Parathyroid adenoma (tissue), 2 donors: Measurements from ENCODE around the gene CDYL2.

Experiments
- H2AFZ ChIP-seq: fragments of 300-600 bp; sonication (generic); one replicate; pipeline ENCODE4 v1.7.0; 2017; ENCODE audit warnings: antibody characterized with exemption, mild to moderate bottlenecking
- H3K27ac ChIP-seq: fragments of 300-600 bp; sonication (generic); one replicate; pipeline ENCODE4 v1.7.0; 2017
- H3K27me3 ChIP-seq: fragments of 300-600 bp; sonication (generic); one replicate; pipeline ENCODE4 v1.7.0; 2017; ENCODE audit warnings: low read length; ENCODE audit not compliant: control insufficient read depth, insufficient read depth
- H3K36me3 ChIP-seq: fragments of 300-600 bp; sonication (generic); one replicate; pipeline ENCODE4 v1.7.0; 2017; ENCODE audit warnings: low read length; ENCODE audit not compliant: control insufficient read depth, insufficient read depth
- H3K4me1 ChIP-seq: fragments of 300-600 bp; sonication (generic); one replicate; pipeline ENCODE4 v1.7.0; 2017; ENCODE audit warnings: control low read depth
- H3K4me2 ChIP-seq: fragments of 300-600 bp; sonication (generic); one replicate; pipeline ENCODE4 v1.7.0; 2017; ENCODE audit warnings: low read length
- H3K4me3 ChIP-seq: fragments of 300-600 bp; sonication (generic); one replicate; pipeline ENCODE4 v1.7.0; 2017; ENCODE audit warnings: low read depth, low read length
- H3K79me2 ChIP-seq: fragments of 300-600 bp; sonication (generic); one replicate; pipeline ENCODE4 v1.7.0; 2017; ENCODE audit warnings: control low read depth
- H3K9ac ChIP-seq: fragments of 300-600 bp; sonication (generic); one replicate; pipeline ENCODE4 v1.7.0; 2017; ENCODE audit warnings: mild to moderate bottlenecking
- H3K9me3 ChIP-seq: fragments of 300-600 bp; sonication (generic); one replicate; pipeline ENCODE4 v1.7.0; 2017; ENCODE audit warnings: low read length; ENCODE audit not compliant: control insufficient read depth
- TF ChIP-seq, protein P1 (sequence below): fragments of 300-600 bp; sonication (generic); IDR thresholded peaks from one replicate; pipeline ENCODE4 v1.7.0; 2017; ENCODE audit warnings: antibody characterized with exemption, mild to moderate bottlenecking
- donor health status: primary hyperparathyroidism.

CDYL2 gene

DNA sequence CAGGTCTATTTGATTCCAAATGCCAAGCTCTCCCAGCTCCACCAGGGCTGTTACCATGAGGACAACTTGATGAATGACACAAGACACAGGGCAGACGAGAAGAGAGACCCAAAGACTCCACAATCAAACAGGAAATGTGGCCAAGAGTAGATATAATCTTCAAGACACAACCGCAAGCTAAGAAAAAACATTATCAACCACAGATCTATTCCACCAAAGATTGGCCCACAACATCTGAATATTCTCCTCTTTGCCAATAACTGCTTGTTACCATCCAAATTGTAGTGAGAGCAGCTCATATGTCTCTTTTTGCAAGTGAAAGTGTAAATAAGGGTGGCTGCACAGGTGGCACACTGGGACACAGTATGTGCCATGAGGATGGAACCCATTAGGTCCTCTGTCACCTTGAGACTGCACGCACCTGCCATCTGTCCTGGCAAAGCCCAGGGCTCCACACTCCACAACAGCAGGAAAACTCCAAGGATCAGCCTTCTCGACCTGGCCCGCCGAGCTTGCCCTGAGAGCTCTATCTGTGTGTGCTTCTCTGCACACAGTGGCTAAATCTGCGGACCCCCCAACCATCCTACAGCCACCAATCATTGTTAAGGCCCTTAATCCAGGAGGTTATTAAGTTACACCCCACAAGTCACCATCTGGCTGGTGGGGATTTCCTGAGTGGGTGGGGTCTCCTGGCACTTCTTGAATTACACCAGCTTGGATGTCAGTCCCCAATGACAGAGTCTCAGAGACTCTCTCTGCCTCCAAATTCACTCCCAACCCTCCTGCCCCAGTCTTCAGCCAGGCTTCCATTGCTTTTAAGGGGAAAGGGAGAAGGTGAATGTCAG lies 213.1 kb downstream of the CDYL2 start:
- no peak overlapping the region for H2AFZ ChIP-seq
- TF ChIP-seq, protein P1, sequence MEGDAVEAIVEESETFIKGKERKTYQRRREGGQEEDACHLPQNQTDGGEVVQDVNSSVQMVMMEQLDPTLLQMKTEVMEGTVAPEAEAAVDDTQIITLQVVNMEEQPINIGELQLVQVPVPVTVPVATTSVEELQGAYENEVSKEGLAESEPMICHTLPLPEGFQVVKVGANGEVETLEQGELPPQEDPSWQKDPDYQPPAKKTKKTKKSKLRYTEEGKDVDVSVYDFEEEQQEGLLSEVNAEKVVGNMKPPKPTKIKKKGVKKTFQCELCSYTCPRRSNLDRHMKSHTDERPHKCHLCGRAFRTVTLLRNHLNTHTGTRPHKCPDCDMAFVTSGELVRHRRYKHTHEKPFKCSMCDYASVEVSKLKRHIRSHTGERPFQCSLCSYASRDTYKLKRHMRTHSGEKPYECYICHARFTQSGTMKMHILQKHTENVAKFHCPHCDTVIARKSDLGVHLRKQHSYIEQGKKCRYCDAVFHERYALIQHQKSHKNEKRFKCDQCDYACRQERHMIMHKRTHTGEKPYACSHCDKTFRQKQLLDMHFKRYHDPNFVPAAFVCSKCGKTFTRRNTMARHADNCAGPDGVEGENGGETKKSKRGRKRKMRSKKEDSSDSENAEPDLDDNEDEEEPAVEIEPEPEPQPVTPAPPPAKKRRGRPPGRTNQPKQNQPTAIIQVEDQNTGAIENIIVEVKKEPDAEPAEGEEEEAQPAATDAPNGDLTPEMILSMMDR, result no peak
- H3K4me3 ChIP-seq, result no peak overlapping the region
- no peaks in the 10 kb centered on the region for H3K4me1 ChIP-seq
- no peaks in the 10 kb centered on the region for H3K36me3 ChIP-seq
- no peaks in the 10 kb centered on the region for H3K79me2 ChIP-seq
- H3K27ac ChIP-seq, result no peak overlapping the region
- H3K9me3 ChIP-seq, result no peaks in the 10 kb centered on the region
- H3K27me3 ChIP-seq, result no peaks in the 10 kb centered on the region
- H3K4me2 ChIP-seq, result no peak overlapping the region
- no peak overlapping the region for H3K9ac ChIP-seq

DNA sequence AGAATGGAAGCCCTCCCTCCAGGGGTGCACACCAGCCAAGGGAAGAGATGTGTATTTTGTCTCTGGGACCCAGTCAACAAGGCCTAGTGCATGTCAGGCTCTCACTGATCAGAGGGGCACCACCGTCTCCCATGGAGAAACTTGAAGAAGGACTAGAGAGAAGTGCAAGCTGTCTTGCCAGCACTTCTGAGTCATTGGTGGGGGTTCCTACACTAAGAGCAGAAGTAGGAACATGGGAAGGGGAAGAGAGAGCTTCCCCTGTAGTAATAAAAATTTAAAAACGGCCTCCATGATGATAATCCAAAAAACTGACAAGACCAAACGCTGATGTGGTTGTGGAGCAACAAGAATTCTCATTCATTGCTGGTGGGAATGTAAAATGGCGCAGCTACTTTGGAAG lies 217.3 kb downstream of the CDYL2 start:
- no peak overlapping the region for H3K4me2 ChIP-seq
- no peaks in the 10 kb centered on the region for H3K36me3 ChIP-seq

DNA sequence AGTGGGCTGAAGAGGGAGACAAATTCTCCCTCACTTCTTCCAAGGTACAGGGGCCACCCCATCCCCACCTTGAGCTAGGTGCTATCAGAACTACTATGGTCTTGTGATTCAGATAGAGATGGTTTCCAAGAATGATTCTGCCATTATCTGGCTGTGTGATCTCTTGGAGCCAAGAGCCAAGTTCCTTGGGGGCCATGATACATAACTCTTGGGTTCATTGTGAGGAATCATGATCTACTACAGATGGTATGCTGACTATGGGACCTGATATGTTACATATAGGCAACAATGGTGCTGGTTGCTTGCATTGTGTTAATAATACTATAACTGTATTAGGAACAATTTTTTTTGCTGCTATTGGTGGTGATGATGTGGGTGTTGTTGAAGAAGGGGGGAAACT lies 217.9 kb downstream of the CDYL2 start:
- Histone ChIP-seq H3K36me3 (no peaks in the 10 kb centered on the region), H3K27ac (no peak overlapping the region), H3K4me3 (no peak overlapping the region), H3K4me2 (no peak overlapping the region), H2AFZ (no peak overlapping the region), H3K79me2 (no peaks in the 10 kb centered on the region), H3K9ac (no peak overlapping the region), H3K4me1 (no peaks in the 10 kb centered on the region), H3K27me3 (no peaks in the 10 kb centered on the region), H3K9me3 (no peaks in the 10 kb centered on the region)
- TF ChIP-seq, protein P1, result no peak

More for the DNA sequence above, 217.3 kb downstream of the CDYL2 start:
- no peaks in the 10 kb centered on the region for H3K79me2 ChIP-seq
- TF ChIP-seq, protein P1, result no peak
- no peak overlapping the region for H3K9ac ChIP-seq
- H3K4me1 ChIP-seq, result no peaks in the 10 kb centered on the region
- H3K27ac ChIP-seq, result no peak overlapping the region
- no peaks in the 10 kb centered on the region for H3K9me3 ChIP-seq
- H3K4me3 ChIP-seq, result no peak overlapping the region
- H3K27me3 ChIP-seq, result no peaks in the 10 kb centered on the region
- no peak overlapping the region for H2AFZ ChIP-seq

DNA sequence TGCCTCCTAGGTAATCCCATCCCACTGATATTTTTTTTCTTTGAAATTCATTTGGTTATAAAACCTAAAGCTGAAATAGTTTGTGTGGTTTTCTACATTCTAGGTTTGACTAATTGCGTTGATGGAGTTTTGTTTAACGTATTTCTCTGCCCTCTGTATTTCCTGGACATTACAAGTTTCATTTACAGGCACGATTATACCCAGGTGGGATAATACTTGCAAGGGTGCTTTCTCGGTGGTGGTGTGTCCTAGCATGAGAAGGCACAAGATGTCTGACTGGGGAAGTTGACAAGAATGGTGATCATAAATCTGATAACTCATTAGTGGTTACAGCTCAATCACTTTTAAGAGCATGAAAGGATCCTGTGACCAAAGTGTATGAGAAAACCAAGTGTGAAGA lies 218.6 kb downstream of the CDYL2 start:
- no peaks in the 10 kb centered on the region for H3K9me3 ChIP-seq
- H3K79me2 ChIP-seq, result no peaks in the 10 kb centered on the region
- TF ChIP-seq, protein P1, result no peak
- H3K9ac ChIP-seq, result no peak overlapping the region
- no peaks in the 10 kb centered on the region for H3K36me3 ChIP-seq
- H3K27ac ChIP-seq, result no peak overlapping the region
- no peaks in the 10 kb centered on the region for H3K4me1 ChIP-seq
- no peaks in the 10 kb centered on the region for H3K27me3 ChIP-seq
- no peak overlapping the region for H3K4me3 ChIP-seq
- H3K4me2 ChIP-seq, result no peak overlapping the region
- no peak overlapping the region for H2AFZ ChIP-seq

DNA sequence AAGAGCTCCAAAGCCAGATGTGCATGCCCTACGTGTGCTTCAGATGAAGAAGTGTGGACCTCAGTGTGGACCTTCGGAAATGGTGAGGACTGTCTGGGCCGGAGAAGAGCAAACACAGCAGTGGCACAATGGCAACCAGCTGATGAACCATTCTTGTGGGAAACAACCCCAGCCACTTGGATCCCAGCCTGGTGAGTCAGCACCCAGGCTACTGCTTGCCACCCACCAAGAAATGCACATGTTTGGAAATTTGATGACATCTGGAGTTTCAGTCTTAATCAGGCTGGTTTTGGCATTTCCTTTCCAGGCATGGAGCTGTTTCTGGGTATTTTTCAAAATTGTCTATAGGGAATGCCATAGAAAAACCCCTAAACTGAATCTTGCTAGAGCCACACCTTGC lies 220.9 kb downstream of the CDYL2 start:
- no peaks in the 10 kb centered on the region for H3K79me2 ChIP-seq
- H3K4me1 ChIP-seq, result no peaks in the 10 kb centered on the region
- TF ChIP-seq, protein P1, result no peak
- H3K9ac ChIP-seq, result no peak overlapping the region
- no peak overlapping the region for H3K4me2 ChIP-seq
- no peak overlapping the region for H3K4me3 ChIP-seq
- H2AFZ ChIP-seq, result no peak overlapping the region
- H3K27me3 ChIP-seq, result no peaks in the 10 kb centered on the region
- H3K9me3 ChIP-seq, result no peaks in the 10 kb centered on the region
- no peaks in the 10 kb centered on the region for H3K36me3 ChIP-seq
- H3K27ac ChIP-seq, result no peak overlapping the region
